Right renal pelvis (tissue), 4 donors: ENCODE data around the gene POTEJ. TPM values are rescaled to one million over a fixed set of nuclear protein-coding genes. Genes with fewer than 3 reads are reported as not detected.
"Not testable (repeated sequence)": the region's sequence is repeated elsewhere in the genome, so short reads cannot be mapped to it uniquely, and the experiment has no call there.

Experiments
- DNase-seq, 4 donors: peaks; one replicate each; pipeline ENCODE4 v3.0.0-alpha.2; 2013; ENCODE audit warnings: low read depth in 4 of 4, low spot score in 3 of 4, missing footprints in 1 of 4
- polyA plus RNA-seq, 4 donors: library from polyadenylated mRNA; unstranded; fragments of 120-200 nt; gene quantifications; one replicate each; pipeline ENCODE4 v1.2.1, GENCODE V29; 2013; ENCODE audit not compliant: insufficient read length in 4 of 4

POTEJ gene
- polyA plus RNA-seq: under 1 TPM in 3 of 4 donors, not detected in 1; 0.08 to 0.12 (median 0.10) TPM

GRCh38 chr2:130611140-130611539, at the start of gene POTEJ:
Gene POTEJ, plus strand, starts transcription at chr2:130611440. Its CDS starts 93 bp downstream, at chr2:130611533.
- not testable (repeated sequence) for DNase-seq

GRCh38 chr2:130566165-130566564, 45.1 kb upstream of the POTEJ start:
- not testable (repeated sequence) for DNase-seq

GRCh38 chr2:130571929-130572328, 39.3 kb upstream of the POTEJ start:
- not testable (repeated sequence) for DNase-seq

- DNase-seq: not testable (repeated sequence)
Observed at GRCh38 chr2:130574230-130574629, 37.0 kb upstream of the POTEJ start.

- DNase-seq: not testable (repeated sequence)
Observed at GRCh38 chr2:130576209-130576784, 34.9 kb upstream of the POTEJ start.

- DNase-seq: not testable (repeated sequence)
Observed at GRCh38 chr2:130577559-130577958, 33.7 kb upstream of the POTEJ start.

GRCh38 chr2:130579121-130579520, 32.1 kb upstream of the POTEJ start:
- DNase-seq: not testable (repeated sequence)

GRCh38 chr2:130581491-130581890, 29.7 kb upstream of the POTEJ start:
- not testable (repeated sequence) for DNase-seq

- not testable (repeated sequence) for DNase-seq
Observed at GRCh38 chr2:130582970-130583369, 28.3 kb upstream of the POTEJ start.

- not testable (repeated sequence) for DNase-seq
Observed at GRCh38 chr2:130583582-130583981, 27.7 kb upstream of the POTEJ start.

- DNase-seq: not testable (repeated sequence)
Observed at GRCh38 chr2:130584726-130585125, 26.5 kb upstream of the POTEJ start.

- DNase-seq: not testable (repeated sequence)
Observed at GRCh38 chr2:130588688-130589458, 22.4 kb upstream of the POTEJ start.

GRCh38 chr2:130590170-130590841, 20.9 kb upstream of the POTEJ start:
- not testable (repeated sequence) for DNase-seq

GRCh38 chr2:130590842-130591359, 20.3 kb upstream of the POTEJ start:
- DNase-seq: not testable (repeated sequence)

GRCh38 chr2:130592791-130593414, 18.3 kb upstream of the POTEJ start:
- not testable (repeated sequence) for DNase-seq

- DNase-seq: not testable (repeated sequence)
Observed at GRCh38 chr2:130594011-130594410, 17.2 kb upstream of the POTEJ start.

GRCh38 chr2:130596757-130597156, 14.5 kb upstream of the POTEJ start:
- not testable (repeated sequence) for DNase-seq

- DNase-seq: not testable (repeated sequence)
Observed at GRCh38 chr2:130597994-130598393, 13.2 kb upstream of the POTEJ start.

- not testable (repeated sequence) for DNase-seq
Observed at GRCh38 chr2:130598463-130598862, 12.8 kb upstream of the POTEJ start.

GRCh38 chr2:130599393-130599792, 11.8 kb upstream of the POTEJ start, which contains the start of gene CFC1:
Gene CFC1, minus strand, starts transcription at chr2:130599575. Its CDS starts 288 bp downstream, at chr2:130599287.
- DNase-seq: not testable (repeated sequence)
